GM03348 (cell line): Measurements from ENCODE around the gene GALNT18.

Experiments used
- DNase-seq: peaks from one replicate; pipeline ENCODE4 v3.0.0; 2012; ENCODE audit warnings: low spot score

The GALNT18 gene

GRCh38 chr11:11349106-11349825, 272.5 kb downstream of the GALNT18 start:
- no peak for DNase-seq

GRCh38 chr11:11348303-11348702, 273.5 kb downstream of the GALNT18 start:
- no peak for DNase-seq

- no peak for DNase-seq
Measured at GRCh38 chr11:11347592-11347991, 274.2 kb downstream of the GALNT18 start.

GRCh38 chr11:11346303-11346702, 275.5 kb downstream of the GALNT18 start:
- no peak for DNase-seq

GRCh38 chr11:11345099-11345498, 276.7 kb downstream of the GALNT18 start:
- no peak for DNase-seq

GRCh38 chr11:11344045-11344444, 277.8 kb downstream of the GALNT18 start:
- DNase-seq = no peak

- DNase-seq = no peak
Measured at GRCh38 chr11:11338304-11338703, 283.5 kb downstream of the GALNT18 start.

GRCh38 chr11:11336664-11337063, 285.1 kb downstream of the GALNT18 start:
- DNase-seq = no peak

- no peak for DNase-seq
Measured at GRCh38 chr11:11335043-11335442, 286.8 kb downstream of the GALNT18 start.

GRCh38 chr11:11334607-11335006, 287.2 kb downstream of the GALNT18 start:
- DNase-seq = no peak

GRCh38 chr11:11332141-11332710, 289.6 kb downstream of the GALNT18 start:
- DNase-seq = no peak

- DNase-seq = no peak
Measured at GRCh38 chr11:11329062-11329806, 292.6 kb downstream of the GALNT18 start.

- no peak for DNase-seq
Measured at GRCh38 chr11:11324090-11324489, 297.7 kb downstream of the GALNT18 start.

GRCh38 chr11:11322101-11322500, 299.7 kb downstream of the GALNT18 start:
- DNase-seq = no peak

- DNase-seq = no peak
Measured at GRCh38 chr11:11320825-11321224, 301.0 kb downstream of the GALNT18 start.

- DNase-seq = no peak
Measured at GRCh38 chr11:11318961-11319360, 302.8 kb downstream of the GALNT18 start.

GRCh38 chr11:11318461-11318860, 303.3 kb downstream of the GALNT18 start:
- DNase-seq = no peak

GRCh38 chr11:11316651-11317230, 305.1 kb downstream of the GALNT18 start:
- no peak for DNase-seq

- DNase-seq = no peak
Measured at GRCh38 chr11:11313902-11314692, 307.7 kb downstream of the GALNT18 start.

- DNase-seq = no peak
Measured at GRCh38 chr11:11313426-11313825, 308.4 kb downstream of the GALNT18 start.

GRCh38 chr11:11312738-11313137, 309.1 kb downstream of the GALNT18 start:
- no peak for DNase-seq

GRCh38 chr11:11311169-11311568, 310.6 kb downstream of the GALNT18 start:
- no peak for DNase-seq
